Suprapubic skin (tissue), 4 donors: Measurements from ENCODE around the gene USF1.

Experiments
- EP300 ChIP-seq: sonication (generic); formaldehyde crosslinking; IDR thresholded peaks from one replicate; pipeline ENCODE4 v1.6.1; 2017; ENCODE audit warnings: antibody characterized with exemption
- POLR2A ChIP-seq, 2 donors: fragments of 450-650 bp; IDR thresholded peaks; one replicate each; pipeline ENCODE4 v1.6.1; 2017; ENCODE audit warnings: antibody characterized with exemption in 2 of 2, mild to moderate bottlenecking in 2 of 2, moderate library complexity in 2 of 2
- POLR2AphosphoS5 ChIP-seq, 3 donors: sonication (generic); formaldehyde crosslinking; IDR thresholded peaks; one replicate each; pipeline ENCODE4 v1.6.1; 2017; ENCODE audit warnings: antibody characterized with exemption in 3 of 3
- TF ChIP-seq, protein P1 (sequence below), 2 donors: fragments of 200-600 bp in 1 of 2; fragments of 450-650 bp in 1 of 2; sonication (generic) in 1 of 2; IDR thresholded peaks; one replicate each; pipeline ENCODE4 v1.5.1; 2016 to 2019; ENCODE audit warnings: antibody characterized with exemption in 2 of 2, mild to moderate bottlenecking in 1 of 2, moderate library complexity in 1 of 2

DNA sequence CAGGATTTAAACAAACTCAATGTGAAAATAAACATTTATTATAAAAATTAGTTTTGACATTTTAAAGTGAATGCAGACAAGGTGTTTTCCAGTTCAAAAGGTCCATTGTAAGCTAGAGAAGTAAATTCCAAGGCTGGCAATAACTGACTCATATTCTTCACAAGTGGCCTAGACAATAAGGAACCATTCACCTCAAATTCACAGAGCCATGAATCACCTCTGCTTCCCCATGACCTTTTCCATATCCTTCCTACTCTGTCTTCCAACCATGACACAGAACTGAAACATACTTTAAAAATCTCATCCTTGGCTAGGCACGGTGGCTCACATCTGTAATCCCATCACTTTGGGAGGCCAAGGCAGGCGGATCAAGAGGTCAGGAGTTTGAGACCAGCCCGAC lies 49.6 kb downstream of the USF1 start:
- TF ChIP-seq, protein P1, sequence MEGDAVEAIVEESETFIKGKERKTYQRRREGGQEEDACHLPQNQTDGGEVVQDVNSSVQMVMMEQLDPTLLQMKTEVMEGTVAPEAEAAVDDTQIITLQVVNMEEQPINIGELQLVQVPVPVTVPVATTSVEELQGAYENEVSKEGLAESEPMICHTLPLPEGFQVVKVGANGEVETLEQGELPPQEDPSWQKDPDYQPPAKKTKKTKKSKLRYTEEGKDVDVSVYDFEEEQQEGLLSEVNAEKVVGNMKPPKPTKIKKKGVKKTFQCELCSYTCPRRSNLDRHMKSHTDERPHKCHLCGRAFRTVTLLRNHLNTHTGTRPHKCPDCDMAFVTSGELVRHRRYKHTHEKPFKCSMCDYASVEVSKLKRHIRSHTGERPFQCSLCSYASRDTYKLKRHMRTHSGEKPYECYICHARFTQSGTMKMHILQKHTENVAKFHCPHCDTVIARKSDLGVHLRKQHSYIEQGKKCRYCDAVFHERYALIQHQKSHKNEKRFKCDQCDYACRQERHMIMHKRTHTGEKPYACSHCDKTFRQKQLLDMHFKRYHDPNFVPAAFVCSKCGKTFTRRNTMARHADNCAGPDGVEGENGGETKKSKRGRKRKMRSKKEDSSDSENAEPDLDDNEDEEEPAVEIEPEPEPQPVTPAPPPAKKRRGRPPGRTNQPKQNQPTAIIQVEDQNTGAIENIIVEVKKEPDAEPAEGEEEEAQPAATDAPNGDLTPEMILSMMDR (IDR thresholded peaks at IDR 0.05) = no peak
- TF ChIP-seq POLR2AphosphoS5 (IDR thresholded peaks at IDR 0.05) = no peak
- TF ChIP-seq POLR2A (IDR thresholded peaks at IDR 0.05) = no peak
- no peak for TF ChIP-seq EP300
